ENCODE results near the gene CCDC18.

Gene CCDC18

DNA sequence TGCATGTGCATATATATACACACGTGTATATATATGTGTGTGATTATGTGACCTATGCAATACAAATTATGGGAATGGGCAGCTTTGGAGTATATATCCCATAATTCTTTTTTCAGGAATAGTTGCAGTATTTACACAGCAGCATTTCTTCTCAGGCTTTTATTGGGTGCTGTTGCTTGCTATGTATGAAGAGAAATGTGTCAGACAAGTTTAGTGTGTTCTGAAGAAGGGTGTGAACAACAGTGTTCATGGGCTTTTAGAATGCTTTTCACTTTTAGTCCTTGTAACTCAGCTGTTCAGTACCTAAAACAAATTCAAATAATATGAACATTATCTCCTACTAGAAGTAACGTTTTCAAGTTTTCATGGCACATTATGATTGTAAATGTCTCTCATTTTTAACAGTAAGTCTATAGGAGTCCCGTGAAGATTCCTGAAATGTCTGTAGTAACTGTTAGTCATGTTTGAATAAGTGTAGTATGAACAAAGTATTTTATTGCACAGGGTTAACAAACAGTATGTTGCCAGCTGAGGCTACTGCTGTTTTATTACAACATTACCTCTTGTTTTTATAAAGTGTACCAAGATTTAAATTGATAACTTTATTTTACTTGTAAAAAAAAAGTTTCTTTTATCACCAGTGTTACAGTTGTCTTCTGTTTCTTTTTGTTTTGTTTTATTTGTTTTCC is 42.8 kb upstream of the CCDC18 start:
- Histone ChIP-seq H3K27me3 (ENCODE audit: low read depth, low read length) (no peaks in the 10 kb centered on the region), H3K79me2 (ENCODE audit: low read length) (no peaks in the 10 kb centered on the region), H3K27ac (ENCODE audit: low read length) (no peak overlapping the region), H4K20me1 (ENCODE audit: insufficient read depth, low read length) (no peaks in the 10 kb centered on the region), H3K9me3 (ENCODE audit: insufficient read depth, low read length) (no peaks in the 10 kb centered on the region), H3K4me1 (ENCODE audit: low read length) (no peaks in the 10 kb centered on the region), H3K9ac (ENCODE audit: low read length) (no peak overlapping the region), H2AFZ (ENCODE audit: low read depth, low read length) (no peak overlapping the region), H3K4me3 (ENCODE audit: low read length) (no peak overlapping the region), H3K4me2 (ENCODE audit: low read length) (no peak overlapping the region), H3K36me3 (replicated peaks; ENCODE audit: low read depth, low read length) (peaks cover 25% of the 10 kb centered on the region)
- no peak for TF ChIP-seq EZH2phosphoT487 (IDR thresholded peaks at IDR 0.05; ENCODE audit: low read depth)
- TF ChIP-seq, protein P1, sequence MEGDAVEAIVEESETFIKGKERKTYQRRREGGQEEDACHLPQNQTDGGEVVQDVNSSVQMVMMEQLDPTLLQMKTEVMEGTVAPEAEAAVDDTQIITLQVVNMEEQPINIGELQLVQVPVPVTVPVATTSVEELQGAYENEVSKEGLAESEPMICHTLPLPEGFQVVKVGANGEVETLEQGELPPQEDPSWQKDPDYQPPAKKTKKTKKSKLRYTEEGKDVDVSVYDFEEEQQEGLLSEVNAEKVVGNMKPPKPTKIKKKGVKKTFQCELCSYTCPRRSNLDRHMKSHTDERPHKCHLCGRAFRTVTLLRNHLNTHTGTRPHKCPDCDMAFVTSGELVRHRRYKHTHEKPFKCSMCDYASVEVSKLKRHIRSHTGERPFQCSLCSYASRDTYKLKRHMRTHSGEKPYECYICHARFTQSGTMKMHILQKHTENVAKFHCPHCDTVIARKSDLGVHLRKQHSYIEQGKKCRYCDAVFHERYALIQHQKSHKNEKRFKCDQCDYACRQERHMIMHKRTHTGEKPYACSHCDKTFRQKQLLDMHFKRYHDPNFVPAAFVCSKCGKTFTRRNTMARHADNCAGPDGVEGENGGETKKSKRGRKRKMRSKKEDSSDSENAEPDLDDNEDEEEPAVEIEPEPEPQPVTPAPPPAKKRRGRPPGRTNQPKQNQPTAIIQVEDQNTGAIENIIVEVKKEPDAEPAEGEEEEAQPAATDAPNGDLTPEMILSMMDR (IDR thresholded peaks at IDR 0.05; ENCODE audit: low read depth, low read length) = no peak

DNA sequence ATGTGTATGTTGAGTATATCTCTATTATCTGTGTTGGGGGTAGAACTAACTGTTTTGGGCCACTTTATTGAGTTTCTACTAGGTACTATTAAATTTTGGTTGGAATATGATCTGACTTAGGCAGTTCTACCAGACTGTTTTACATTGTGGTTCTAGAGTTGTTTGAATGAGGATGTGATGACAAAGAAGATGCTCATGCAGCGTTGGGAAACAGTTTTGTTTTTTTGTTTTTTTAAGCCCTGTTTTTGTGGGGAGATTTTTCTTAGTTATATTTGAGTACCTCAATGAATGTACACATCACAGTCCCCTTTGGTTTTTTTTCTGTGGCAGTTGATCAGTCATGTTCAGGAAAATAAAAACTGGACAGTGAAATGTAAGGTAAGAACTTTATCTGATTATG is 40.4 kb upstream of the CCDC18 start:
- no peak overlapping the region for H3K27ac ChIP-seq (ENCODE audit: low read length)
- H3K36me3 ChIP-seq (replicated peaks; ENCODE audit: low read depth, low read length) = peaks cover 23% of the 10 kb centered on the region
- H3K4me2 ChIP-seq (ENCODE audit: low read length) = no peak overlapping the region
- H3K27me3 ChIP-seq (ENCODE audit: low read depth, low read length) = no peaks in the 10 kb centered on the region
- H2AFZ ChIP-seq (ENCODE audit: low read depth, low read length) = no peak overlapping the region
- no peak overlapping the region for H3K9ac ChIP-seq (ENCODE audit: low read length)
- no peak for TF ChIP-seq EZH2phosphoT487 (IDR thresholded peaks at IDR 0.05; ENCODE audit: low read depth)
- TF ChIP-seq, protein P1 (IDR thresholded peaks at IDR 0.05; ENCODE audit: low read depth, low read length) = no peak
- H4K20me1 ChIP-seq (ENCODE audit: insufficient read depth, low read length) = no peaks in the 10 kb centered on the region
- H3K4me1 ChIP-seq (ENCODE audit: low read length) = no peaks in the 10 kb centered on the region
- H3K79me2 ChIP-seq (ENCODE audit: low read length) = no peaks in the 10 kb centered on the region
- H3K4me3 ChIP-seq (ENCODE audit: low read length) = no peak overlapping the region
- H3K9me3 ChIP-seq (ENCODE audit: insufficient read depth, low read length) = no peaks in the 10 kb centered on the region

DNA sequence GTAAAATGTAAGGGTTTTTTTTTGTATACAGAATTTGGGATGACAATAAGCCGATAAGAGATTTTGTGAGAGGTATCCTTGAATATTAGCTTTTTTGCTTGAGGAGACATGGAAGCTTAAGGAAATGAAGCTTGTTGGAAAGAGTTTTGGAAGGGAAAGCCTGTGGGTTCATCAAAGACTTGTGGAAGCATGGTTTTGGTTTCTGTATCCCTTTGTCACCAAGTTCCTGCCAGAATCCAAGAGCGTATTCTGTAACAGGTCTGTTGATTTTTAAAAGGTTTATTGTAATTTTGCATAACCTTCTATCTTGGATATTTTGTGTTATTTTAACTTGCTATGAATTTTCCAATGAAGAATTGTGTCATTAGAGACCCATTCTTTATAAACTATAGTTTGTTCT is 38.4 kb upstream of the CCDC18 start:
- no peak overlapping the region for H3K4me2 ChIP-seq (ENCODE audit: low read length)
- TF ChIP-seq, protein P1 (IDR thresholded peaks at IDR 0.05; ENCODE audit: low read depth, low read length) = no peak
- no peak for TF ChIP-seq EZH2phosphoT487 (IDR thresholded peaks at IDR 0.05; ENCODE audit: low read depth)
- no peak overlapping the region for H3K27ac ChIP-seq (ENCODE audit: low read length)
- H2AFZ ChIP-seq (ENCODE audit: low read depth, low read length) = no peak overlapping the region
- H4K20me1 ChIP-seq (ENCODE audit: insufficient read depth, low read length) = no peaks in the 10 kb centered on the region
- no peaks in the 10 kb centered on the region for H3K4me1 ChIP-seq (ENCODE audit: low read length)
- H3K36me3 ChIP-seq (replicated peaks; ENCODE audit: low read depth, low read length) = peaks cover 14% of the 10 kb centered on the region
- no peak overlapping the region for H3K9ac ChIP-seq (ENCODE audit: low read length)
- H3K27me3 ChIP-seq (ENCODE audit: low read depth, low read length) = no peaks in the 10 kb centered on the region
- no peaks in the 10 kb centered on the region for H3K79me2 ChIP-seq (ENCODE audit: low read length)
- no peak overlapping the region for H3K4me3 ChIP-seq (ENCODE audit: low read length)
- no peaks in the 10 kb centered on the region for H3K9me3 ChIP-seq (ENCODE audit: insufficient read depth, low read length)

DNA sequence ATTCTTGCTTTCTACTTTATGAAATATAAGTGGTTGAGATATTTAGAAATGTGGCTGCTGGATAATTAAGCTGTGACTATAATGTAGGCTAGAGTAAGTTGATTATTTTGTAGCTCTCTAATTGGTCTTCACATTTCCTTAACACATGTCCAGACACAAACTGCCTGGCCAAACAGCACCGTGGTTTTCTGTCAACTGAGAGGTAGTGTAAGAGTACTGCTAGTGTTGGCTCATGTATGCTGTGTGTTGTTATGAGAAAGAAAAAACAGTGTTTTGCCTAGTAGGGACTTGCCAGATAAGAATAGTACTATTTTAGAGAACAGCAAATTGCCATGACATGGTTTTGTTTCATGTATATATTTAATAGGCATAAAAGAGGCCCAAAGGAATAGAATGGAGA is 37.4 kb upstream of the CCDC18 start:
- H2AFZ ChIP-seq (ENCODE audit: low read depth, low read length) = no peak overlapping the region
- H3K4me2 ChIP-seq (ENCODE audit: low read length) = no peak overlapping the region
- H3K4me3 ChIP-seq (ENCODE audit: low read length) = no peak overlapping the region
- no peak for TF ChIP-seq EZH2phosphoT487 (IDR thresholded peaks at IDR 0.05; ENCODE audit: low read depth)
- TF ChIP-seq, protein P1 (IDR thresholded peaks at IDR 0.05; ENCODE audit: low read depth, low read length) = no peak
- H3K9me3 ChIP-seq (ENCODE audit: insufficient read depth, low read length) = no peaks in the 10 kb centered on the region
- no peaks in the 10 kb centered on the region for H3K27me3 ChIP-seq (ENCODE audit: low read depth, low read length)
- H3K79me2 ChIP-seq (ENCODE audit: low read length) = no peaks in the 10 kb centered on the region
- H3K27ac ChIP-seq (ENCODE audit: low read length) = no peak overlapping the region
- no peak overlapping the region for H3K9ac ChIP-seq (ENCODE audit: low read length)
- no peaks in the 10 kb centered on the region for H4K20me1 ChIP-seq (ENCODE audit: insufficient read depth, low read length)
- no peaks in the 10 kb centered on the region for H3K4me1 ChIP-seq (ENCODE audit: low read length)
- peaks cover 11% of the 10 kb centered on the region for H3K36me3 ChIP-seq (replicated peaks; ENCODE audit: low read depth, low read length)
